ENCODE data around the gene DENND2C.

Gene DENND2C

GRCh38 chr1:114669562-114670082 is at the start of gene DENND2C:
DENND2C (minus strand) TSS chr1:114670049; CDS start chr1:114625984, 44,065 bp downstream.
- no peaks in the 10 kb centered on the region for H3K9me3 ChIP-seq (ENCODE audit: insufficient read depth, low read length, severe bottlenecking)
- H3K79me2 ChIP-seq (ENCODE audit: insufficient read depth, low read length): no peaks in the 10 kb centered on the region
- TF ChIP-seq EZH2 (IDR thresholded peaks at IDR 0.05; ENCODE audit: borderline replicate concordance, low read depth, low read length, severe bottlenecking): no peak
- TF ChIP-seq CTCF (IDR thresholded peaks at IDR 0.05; ENCODE audit: borderline replicate concordance, extremely low read depth, low read length, poor library complexity, severe bottlenecking): no peak
- H3K4me3 ChIP-seq (ENCODE audit: low read depth in 1 of 2, low read length in 2 of 2): no peak within 1 kb of the TSS
- H2AFZ ChIP-seq (ENCODE audit: low read depth, low read length): no peak within 1 kb of the TSS
- no peak within 1 kb of the TSS for H3K4me2 ChIP-seq (ENCODE audit: insufficient read depth, low read length)
- H3K4me1 ChIP-seq (ENCODE audit: insufficient read depth, low read length): no peaks in the 10 kb centered on the region
- H4K20me1 ChIP-seq (ENCODE audit: insufficient read depth, low read length): no peaks in the 10 kb centered on the region
- no peaks in the 10 kb centered on the region for H3K36me3 ChIP-seq (ENCODE audit: insufficient read depth, low read length)
- H3K9ac ChIP-seq (ENCODE audit: low read depth, low read length): no peak within 1 kb of the TSS
- DNase-seq (no peak), ATAC-seq (ENCODE audit: insufficient read depth, low read depth) (no peak)
- H3K27me3 ChIP-seq (ENCODE audit: insufficient read depth, low read length, poor library complexity): peaks cover 3% of the 10 kb centered on the region
- no peak within 1 kb of the TSS for H3K27ac ChIP-seq (ENCODE audit: low read length)

- peaks cover 23% of the 10 kb centered on the region for H3K4me1 ChIP-seq (ENCODE audit: insufficient read depth, low read length)
- DNase-seq (no peak), ATAC-seq (ENCODE audit: insufficient read depth, low read depth) (no peak)
- H3K79me2 ChIP-seq (ENCODE audit: insufficient read depth, low read length): peaks cover 21% of the 10 kb centered on the region
- H4K20me1 ChIP-seq (ENCODE audit: insufficient read depth, low read length): peaks cover 8% of the 10 kb centered on the region; the same call in 1 of the 2 replicates
- no peak overlapping the region for H3K4me3 ChIP-seq (ENCODE audit: low read depth in 1 of 2, low read length in 2 of 2)
- H2AFZ ChIP-seq (ENCODE audit: low read depth, low read length): no peak overlapping the region
- no peak overlapping the region for H3K27ac ChIP-seq (ENCODE audit: low read length)
- TF ChIP-seq CTCF (IDR thresholded peaks at IDR 0.05; ENCODE audit: borderline replicate concordance, extremely low read depth, low read length, poor library complexity, severe bottlenecking) (no peak), EZH2 (IDR thresholded peaks at IDR 0.05; ENCODE audit: borderline replicate concordance, low read depth, low read length, severe bottlenecking) (no peak)
- H3K9ac ChIP-seq (ENCODE audit: low read depth, low read length): no peak overlapping the region
- H3K36me3 ChIP-seq (ENCODE audit: insufficient read depth, low read length): peaks cover 90% of the 10 kb centered on the region
- H3K4me2 ChIP-seq (ENCODE audit: insufficient read depth, low read length): no peak overlapping the region
- no peaks in the 10 kb centered on the region for H3K27me3 ChIP-seq (ENCODE audit: insufficient read depth, low read length, poor library complexity)
- H3K9me3 ChIP-seq (ENCODE audit: insufficient read depth, low read length, severe bottlenecking): no peaks in the 10 kb centered on the region
Observed at GRCh38 chr1:114719424-114719787, 49.6 kb upstream of the DENND2C start.

GRCh38 chr1:114718661-114719423 is 49.0 kb upstream of the DENND2C start:
- Histone ChIP-seq H3K27me3 (ENCODE audit: insufficient read depth, low read length, poor library complexity) (no peaks in the 10 kb centered on the region), H3K4me3 (ENCODE audit: low read depth in 1 of 2, low read length in 2 of 2) (no peak overlapping the region), H4K20me1 (ENCODE audit: insufficient read depth, low read length) (peaks cover 8% of the 10 kb centered on the region; the same call in 1 of the 2 replicates), H2AFZ (ENCODE audit: low read depth, low read length) (no peak overlapping the region), H3K27ac (ENCODE audit: low read length) (no peak overlapping the region), H3K9ac (ENCODE audit: low read depth, low read length) (no peak overlapping the region), H3K4me2 (ENCODE audit: insufficient read depth, low read length) (no peak overlapping the region), H3K79me2 (ENCODE audit: insufficient read depth, low read length) (peaks cover 27% of the 10 kb centered on the region), H3K36me3 (ENCODE audit: insufficient read depth, low read length) (peaks cover 90% of the 10 kb centered on the region), H3K9me3 (ENCODE audit: insufficient read depth, low read length, severe bottlenecking) (no peaks in the 10 kb centered on the region), H3K4me1 (ENCODE audit: insufficient read depth, low read length) (peaks cover 24% of the 10 kb centered on the region)
- no peak for ATAC-seq (ENCODE audit: insufficient read depth, low read depth)
- TF ChIP-seq EZH2 (IDR thresholded peaks at IDR 0.05; ENCODE audit: borderline replicate concordance, low read depth, low read length, severe bottlenecking): no peak
- no peak for TF ChIP-seq CTCF (IDR thresholded peaks at IDR 0.05; ENCODE audit: borderline replicate concordance, extremely low read depth, low read length, poor library complexity, severe bottlenecking)
- no peak for DNase-seq

All from DND-41 (cell line).